OCI-LY1 (cell line): ENCODE measurements around the gene OVOL1.

ENCODE experiments used
- H2AFZ ChIP-seq: fragments of 200-600 bp; sonication (generic), shearing (Covaris generic); 2 replicates; pipeline ENCODE4 v1.6.0; 2014; ENCODE audit warnings: antibody characterized with exemption, mild to moderate bottlenecking, low read length
- H3F3A ChIP-seq: fragments of 200-600 bp; sonication (generic), shearing (Covaris generic); 2 replicates; pipeline ENCODE4 v1.6.0; 2014; ENCODE audit warnings: mild to moderate bottlenecking, antibody characterized with exemption, low read length, moderate library complexity; ENCODE audit not compliant: insufficient read depth
- H3K27ac ChIP-seq: fragments of 200-600 bp; sonication (generic); 2 replicates; pipeline ENCODE4 v1.5.1; 2014; ENCODE audit warnings: low read length, mixed run types, mild to moderate bottlenecking, low read depth; ENCODE audit not compliant: poor library complexity, severe bottlenecking
- H3K27me3 ChIP-seq: fragments of 200-600 bp; sonication (generic); 2 replicates; pipeline ENCODE4 v1.6.0; 2014; ENCODE audit warnings: antibody characterized with exemption, mild to moderate bottlenecking, low read length, moderate library complexity; ENCODE audit not compliant: insufficient read depth
- H3K36me3 ChIP-seq: fragments of 200-600 bp; sonication (generic); 2 replicates; pipeline ENCODE4 v1.6.1; 2014; ENCODE audit warnings: mild to moderate bottlenecking, antibody characterized with exemption, low read length, moderate library complexity, mixed read lengths; ENCODE audit not compliant: insufficient read depth
- H3K4me1 ChIP-seq: fragments of 200-600 bp; sonication (generic); 2 replicates; pipeline ENCODE4 v1.5.1; 2014; ENCODE audit warnings: mild to moderate bottlenecking, low read length, moderate library complexity; ENCODE audit not compliant: insufficient read depth, severe bottlenecking
- H3K4me2 ChIP-seq: fragments of 200-600 bp; sonication (generic), shearing (Covaris generic); 2 replicates; pipeline ENCODE4 v1.6.1; 2014; ENCODE audit warnings: low read length
- H3K4me3 ChIP-seq: fragments of 200-600 bp; sonication (generic); 2 replicates; pipeline ENCODE4 v1.5.1; 2014; ENCODE audit warnings: low read length, low read depth, mild to moderate bottlenecking, mixed read lengths; ENCODE audit not compliant: poor library complexity, severe bottlenecking
- H3K79me2 ChIP-seq: fragments of 200-600 bp; shearing (Covaris generic); 2 replicates; pipeline ENCODE4 v1.6.1; 2016; ENCODE audit warnings: mixed run types, low read length, mixed read lengths; ENCODE audit not compliant: insufficient read depth
- H3K9ac ChIP-seq: fragments of 200-600 bp; sonication (generic), shearing (Covaris generic); 2 replicates; pipeline ENCODE4 v1.6.1; 2014; ENCODE audit warnings: mild to moderate bottlenecking, low read length, mixed read lengths
- H3K9me2 ChIP-seq: fragments of 200-600 bp; sonication (generic), shearing (Covaris generic); 2 replicates; pipeline ENCODE4 v1.6.1; 2014; ENCODE audit warnings: low read depth, mild to moderate bottlenecking, low read length, mixed read lengths
- H3K9me3 ChIP-seq: fragments of 200-600 bp; shearing (Covaris generic); 2 replicates; pipeline ENCODE4 v1.6.1; 2014; ENCODE audit warnings: low read length, mixed read lengths
- H4K20me1 ChIP-seq: fragments of 200-600 bp; sonication (generic), shearing (Covaris generic); 2 replicates; pipeline ENCODE4 v1.6.0; 2016; ENCODE audit warnings: mild to moderate bottlenecking, low read length; ENCODE audit not compliant: insufficient read depth
- EZH2 ChIP-seq: fragments of 200-600 bp; sonication (generic), shearing (Covaris generic); IDR thresholded peaks from 2 replicates; pipeline ENCODE4 v1.8.0; 2017; ENCODE audit warnings: borderline replicate concordance, mixed run types, mild to moderate bottlenecking, antibody characterized with exemption, low read length, moderate library complexity, mixed read lengths
- TF ChIP-seq, protein P1 (sequence below): fragments of 200-600 bp; sonication (generic), shearing (Covaris generic); IDR thresholded peaks from 2 replicates; pipeline ENCODE4 v1.5.1; 2017; ENCODE audit warnings: mild to moderate bottlenecking, antibody characterized with exemption, low read length, moderate library complexity, mixed read lengths

The OVOL1 gene

DNA sequence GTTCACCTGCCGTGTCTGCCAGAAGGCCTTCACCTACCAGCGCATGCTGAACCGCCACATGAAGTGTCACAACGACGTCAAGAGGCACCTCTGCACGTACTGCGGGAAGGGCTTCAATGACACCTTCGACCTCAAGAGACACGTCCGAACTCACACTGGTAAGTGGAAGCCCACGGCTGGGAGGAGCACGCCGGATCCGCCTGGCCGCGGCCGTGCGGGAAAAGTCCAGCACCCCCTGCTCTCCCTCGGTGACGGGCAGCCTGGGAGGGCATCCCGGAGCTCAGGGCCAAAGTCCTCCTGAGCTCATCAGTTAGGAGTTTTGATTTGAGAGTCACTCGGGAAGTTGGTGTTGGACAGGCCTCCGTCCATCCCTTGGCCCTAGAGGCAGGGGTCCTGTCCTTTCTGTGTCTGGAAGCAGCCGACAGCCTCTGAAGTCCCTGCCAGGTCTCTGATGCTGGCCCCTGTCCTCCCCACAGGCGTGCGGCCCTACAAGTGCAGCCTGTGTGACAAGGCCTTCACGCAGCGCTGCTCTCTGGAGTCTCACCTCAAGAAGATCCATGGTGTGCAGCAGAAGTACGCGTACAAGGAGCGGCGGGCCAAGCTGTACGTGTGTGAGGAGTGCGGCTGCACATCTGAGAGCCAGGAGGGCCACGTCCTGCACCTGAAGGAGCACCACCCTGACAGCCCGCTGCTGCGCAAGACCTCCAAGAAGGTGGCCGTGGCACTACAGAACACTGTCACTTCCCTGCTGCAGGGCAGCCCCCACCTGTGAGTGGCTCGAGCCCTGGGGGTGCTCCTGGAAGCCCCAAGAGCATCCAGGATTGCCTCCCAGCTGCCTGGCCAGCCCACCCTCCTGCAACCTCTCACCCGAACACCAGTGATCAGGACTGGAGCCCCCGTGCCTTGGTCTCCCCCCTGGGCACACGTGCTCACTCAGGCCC, 8.0 kb downstream of the OVOL1 start:
- Histone ChIP-seq H3K79me2 (no peaks in the 10 kb centered on the region), H3K27me3 (peaks cover 15% of the 10 kb centered on the region), H2AFZ (no peak overlapping the region), H3K36me3 (no peaks in the 10 kb centered on the region), H3K9ac (no peak overlapping the region), H3F3A (no peaks in the 10 kb centered on the region), H3K9me3 (no peaks in the 10 kb centered on the region), H3K4me2 (no peak overlapping the region), H4K20me1 (no peaks in the 10 kb centered on the region), H3K27ac (no peak overlapping the region), H3K9me2 (no peaks in the 10 kb centered on the region), H3K4me1 (peaks cover 9% of the 10 kb centered on the region), H3K4me3 (no peak overlapping the region)
- TF ChIP-seq, protein P1, sequence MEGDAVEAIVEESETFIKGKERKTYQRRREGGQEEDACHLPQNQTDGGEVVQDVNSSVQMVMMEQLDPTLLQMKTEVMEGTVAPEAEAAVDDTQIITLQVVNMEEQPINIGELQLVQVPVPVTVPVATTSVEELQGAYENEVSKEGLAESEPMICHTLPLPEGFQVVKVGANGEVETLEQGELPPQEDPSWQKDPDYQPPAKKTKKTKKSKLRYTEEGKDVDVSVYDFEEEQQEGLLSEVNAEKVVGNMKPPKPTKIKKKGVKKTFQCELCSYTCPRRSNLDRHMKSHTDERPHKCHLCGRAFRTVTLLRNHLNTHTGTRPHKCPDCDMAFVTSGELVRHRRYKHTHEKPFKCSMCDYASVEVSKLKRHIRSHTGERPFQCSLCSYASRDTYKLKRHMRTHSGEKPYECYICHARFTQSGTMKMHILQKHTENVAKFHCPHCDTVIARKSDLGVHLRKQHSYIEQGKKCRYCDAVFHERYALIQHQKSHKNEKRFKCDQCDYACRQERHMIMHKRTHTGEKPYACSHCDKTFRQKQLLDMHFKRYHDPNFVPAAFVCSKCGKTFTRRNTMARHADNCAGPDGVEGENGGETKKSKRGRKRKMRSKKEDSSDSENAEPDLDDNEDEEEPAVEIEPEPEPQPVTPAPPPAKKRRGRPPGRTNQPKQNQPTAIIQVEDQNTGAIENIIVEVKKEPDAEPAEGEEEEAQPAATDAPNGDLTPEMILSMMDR: no peak
- no peak for TF ChIP-seq EZH2

DNA sequence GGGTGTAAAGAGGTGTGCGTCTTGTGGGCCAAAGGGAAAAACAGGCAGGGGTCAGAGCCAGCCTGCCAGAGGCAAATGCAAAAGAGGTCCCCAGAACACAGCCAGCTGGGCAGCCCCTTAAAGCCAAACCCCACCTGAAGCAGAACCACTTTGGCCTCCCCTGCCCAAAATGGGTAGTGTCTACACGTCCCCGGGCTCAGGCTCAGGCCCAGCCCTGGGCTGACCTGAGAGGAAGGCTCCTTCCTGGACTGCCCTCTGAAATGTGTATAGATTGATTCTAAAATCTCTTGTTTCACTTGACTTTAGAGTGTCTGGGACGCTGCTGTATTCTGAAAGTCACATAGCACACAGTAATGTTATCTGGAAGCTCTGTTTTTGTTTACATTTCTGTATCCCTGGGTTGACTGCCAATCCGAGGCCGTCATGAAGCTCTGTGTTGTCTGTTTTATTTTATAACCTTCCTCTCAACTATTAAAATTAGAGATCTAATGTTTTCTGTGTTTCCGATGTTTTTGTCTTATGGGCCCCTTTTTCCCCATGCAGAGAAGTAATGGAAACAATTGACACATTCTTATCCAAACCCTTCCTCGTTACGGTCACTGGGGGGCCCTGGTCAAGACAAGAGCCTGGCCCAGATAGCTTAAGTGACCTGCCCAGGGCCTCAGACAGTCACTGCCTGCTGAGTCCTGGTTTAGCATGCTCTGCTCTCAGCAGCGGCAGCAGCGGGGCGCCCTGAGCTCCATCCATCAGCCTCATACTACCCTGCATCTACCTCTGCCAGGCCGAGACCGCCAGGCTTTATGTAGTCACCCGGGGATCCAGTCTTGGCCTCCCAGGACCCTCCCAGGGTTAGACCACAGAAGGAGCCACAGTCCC, 10.1 kb downstream of the OVOL1 start:
- Histone ChIP-seq H3K79me2 (no peaks in the 10 kb centered on the region), H3K27ac (no peak overlapping the region), H2AFZ (no peak overlapping the region), H3K27me3 (peaks cover 6% of the 10 kb centered on the region; the same call in 1 of the 2 replicates), H3K36me3 (no peaks in the 10 kb centered on the region), H3K9me2 (no peaks in the 10 kb centered on the region), H3K9ac (no peak overlapping the region), H4K20me1 (no peaks in the 10 kb centered on the region), H3K4me3 (no peak overlapping the region), H3K9me3 (no peaks in the 10 kb centered on the region), H3K4me2 (no peak overlapping the region), H3F3A (no peaks in the 10 kb centered on the region), H3K4me1 (peaks cover 1% of the 10 kb centered on the region)
- TF ChIP-seq, protein P1: no peak
- no peak for TF ChIP-seq EZH2

DNA sequence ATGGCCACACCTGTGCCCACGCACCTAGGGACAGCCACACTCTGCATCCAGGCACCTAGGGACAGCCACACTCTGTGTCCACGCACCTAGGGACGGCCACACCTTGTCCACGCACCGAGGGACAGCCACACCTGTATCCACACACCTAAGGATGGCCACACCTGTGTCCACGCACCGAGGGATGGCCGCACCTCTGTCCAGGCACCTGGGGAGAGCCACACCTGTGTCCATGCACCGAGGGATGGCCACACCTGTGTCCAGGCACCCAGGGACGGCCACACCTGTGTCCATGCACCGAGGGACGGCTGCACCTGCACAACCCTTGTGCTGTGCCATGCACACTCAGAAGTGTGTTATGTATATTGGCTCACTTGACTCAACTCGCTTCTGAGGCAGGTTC, 10.8 kb downstream of the OVOL1 start:
- no peaks in the 10 kb centered on the region for H3K9me2 ChIP-seq
- no peak overlapping the region for H2AFZ ChIP-seq
- no peaks in the 10 kb centered on the region for H3F3A ChIP-seq
- no peaks in the 10 kb centered on the region for H4K20me1 ChIP-seq
- TF ChIP-seq EZH2: no peak
- TF ChIP-seq, protein P1: no peak
- H3K4me1 ChIP-seq: no peaks in the 10 kb centered on the region
- H3K9ac ChIP-seq: no peak overlapping the region
- H3K36me3 ChIP-seq: no peaks in the 10 kb centered on the region
- no peaks in the 10 kb centered on the region for H3K9me3 ChIP-seq
- H3K4me3 ChIP-seq: no peak overlapping the region
- H3K4me2 ChIP-seq: no peak overlapping the region
- H3K27ac ChIP-seq: no peak overlapping the region
- H3K79me2 ChIP-seq: no peaks in the 10 kb centered on the region
- H3K27me3 ChIP-seq: peaks cover 6% of the 10 kb centered on the region; the same call in 1 of the 2 replicates
